A673 (cell line): ENCODE data around the gene SYTL3. TPM values are rescaled to one million over a fixed set of nuclear protein-coding genes. Genes with fewer than 3 reads are reported as not detected.
"Not testable (repeated sequence)": the region's sequence is repeated elsewhere in the genome, so short reads cannot be mapped to it uniquely, and the experiment has no call there.

Source experiments
- BruUV-seq: library from RNA; stranded (reverse); fragments of 400-500 nt; replicated peaks from 2 replicates; lab custom pipeline; 2021; lab: Mats Ljungman, UMichigan
- CTCF ChIA-PET: fragments of 300-600 bp; sonication (Branson Sonifier 250); formaldehyde crosslinking; loops from one replicate; lab custom pipeline; 2022; ENCODE audit warnings: antibody characterized with exemption; lab: Charles Lee
- POLR2A ChIA-PET: fragments of 300-600 bp; sonication (Branson Sonifier 250); formaldehyde crosslinking; loops from one replicate; lab custom pipeline; 2022; ENCODE audit warnings: antibody characterized with exemption; ENCODE audit not compliant: low non-redundant PET; lab: Charles Lee
- DNase-seq: peaks from one replicate; pipeline ENCODE4 v3.0.0-alpha.2; 2015; ENCODE audit warnings: low spot score
- H3K27ac ChIP-seq: fragments of 200-600 bp; sonication (generic); 2 replicates; pipeline ENCODE4 v1.5.1; 2016; ENCODE audit warnings: mixed run types, low read depth, mild to moderate bottlenecking, mixed read lengths, antibody characterized with exemption, low read length; ENCODE audit not compliant: poor library complexity, severe bottlenecking
- H3K27me3 ChIP-seq: fragments of 200-600 bp; sonication (generic); replicated peaks from 2 replicates; pipeline ENCODE4 v1.6.1; 2017; ENCODE audit warnings: mixed run types, low read depth, mild to moderate bottlenecking, mixed read lengths, antibody characterized with exemption, low read length; ENCODE audit not compliant: insufficient read depth, poor library complexity
- H3K36me3 ChIP-seq: fragments of 200-600 bp; sonication (generic); 2 replicates; pipeline ENCODE4 v1.6.1; 2016; ENCODE audit warnings: mixed run types, mild to moderate bottlenecking, mixed read lengths, antibody characterized with exemption, low read length; ENCODE audit not compliant: insufficient read depth, poor library complexity, severe bottlenecking
- H3K4me1 ChIP-seq: fragments of 200-600 bp; sonication (generic); 2 replicates; pipeline ENCODE4 v1.6.1; 2017; ENCODE audit warnings: mixed run types, mild to moderate bottlenecking, mixed read lengths, antibody characterized with exemption, low read length; ENCODE audit not compliant: insufficient read depth, poor library complexity, severe bottlenecking
- H3K4me3 ChIP-seq: fragments of 200-600 bp; sonication (generic); 2 replicates; pipeline ENCODE4 v1.5.1; 2016; ENCODE audit warnings: low read depth, mixed run types, mild to moderate bottlenecking, mixed read lengths, low read length; ENCODE audit not compliant: poor library complexity, severe bottlenecking
- H3K9me3 ChIP-seq: fragments of 200-600 bp; sonication (generic); 2 replicates; pipeline ENCODE4 v1.6.1; 2016; ENCODE audit warnings: mixed run types, low read depth, mild to moderate bottlenecking, mixed read lengths, antibody characterized with exemption, low read length; ENCODE audit not compliant: poor library complexity, severe bottlenecking
- EZH2 ChIP-seq: fragments of 200-600 bp; sonication (generic); IDR thresholded peaks from 2 replicates; pipeline ENCODE4 v1.6.1; 2017; ENCODE audit warnings: borderline replicate concordance, low read depth, mild to moderate bottlenecking, mixed read lengths, antibody characterized with exemption, low read length; ENCODE audit not compliant: poor library complexity, severe bottlenecking
- intact Hi-C: fragments of 100-400 bp; cut with micrococcal nuclease; formaldehyde crosslinking; loops from one replicate; pipeline ENCODE4 v1.10.0; 2022; ENCODE audit not compliant: unreplicated experiment
- total RNA-seq: library from RNA; stranded (reverse); gene quantifications from 2 replicates; pipeline ENCODE4 v1.2.3, GENCODE V29; 2021
- TF ChIP-seq, protein P1 (sequence below): fragments of 300-800, 200-600 bp; sonication (generic); conservative IDR thresholded peaks from 2 replicates; pipeline ENCODE4 v1.5.1; 2017; ENCODE audit warnings: low read depth, mild to moderate bottlenecking, antibody characterized with exemption, low read length, moderate library complexity, mixed read lengths

Gene SYTL3
- total RNA-seq, 1 experiment from 2014 or later = 0.82 TPM

DNA sequence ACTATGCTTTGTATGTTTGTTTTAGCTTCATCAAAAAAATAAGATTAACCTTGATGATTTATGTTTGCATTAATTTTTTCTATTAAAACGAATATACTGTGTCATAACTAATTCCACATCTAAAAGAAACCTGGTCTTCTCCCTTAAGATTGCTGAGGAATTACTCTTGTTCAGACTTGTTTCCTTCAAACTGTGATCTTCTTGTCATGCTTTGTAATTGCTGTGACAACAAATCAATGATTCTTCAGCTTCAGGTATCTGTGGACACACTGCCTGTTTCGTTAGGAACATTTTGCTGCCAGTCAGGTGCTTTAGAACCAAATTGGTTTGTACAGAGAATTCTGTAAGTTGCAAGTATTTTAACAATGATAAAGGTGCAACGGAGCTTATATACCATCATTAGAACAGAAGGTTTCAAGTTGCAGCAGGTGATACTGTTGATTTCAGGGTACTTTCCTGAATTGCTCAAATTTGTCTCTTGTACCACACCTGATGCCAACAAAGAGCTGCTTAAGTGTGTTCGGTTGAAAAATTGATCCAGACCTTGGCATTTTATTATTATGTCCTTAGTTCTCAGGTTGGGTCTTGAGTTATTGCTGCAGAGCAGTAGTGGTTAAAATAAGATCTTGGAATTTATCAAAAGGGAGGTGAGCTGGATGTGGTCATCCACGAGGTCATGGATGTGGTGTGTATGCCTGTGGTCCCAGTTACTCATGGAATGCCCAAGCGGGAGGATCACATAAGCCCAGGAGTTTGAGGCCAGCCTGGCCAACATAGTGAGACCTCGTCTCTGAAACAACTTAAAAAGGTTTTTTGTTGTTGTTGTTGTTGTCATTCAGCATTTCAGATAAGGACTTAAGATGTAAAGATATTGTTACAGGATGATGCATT lies 19.5 kb downstream of the SYTL3 start:
- no peak overlapping the region for H3K27ac ChIP-seq
- BruUV-seq = no TSS peak
- ChIA-PET CTCF (no interaction called here), POLR2A (no interaction called here)
- intact Hi-C loops = no loop called here
- no peak for TF ChIP-seq EZH2
- no peak for DNase-seq
- H3K4me1 ChIP-seq = no peaks in the 10 kb centered on the region
- H3K27me3 ChIP-seq = no peaks in the 10 kb centered on the region
- H3K4me3 ChIP-seq = no peak overlapping the region
- no peaks in the 10 kb centered on the region for H3K9me3 ChIP-seq
- no peaks in the 10 kb centered on the region for H3K36me3 ChIP-seq

DNA sequence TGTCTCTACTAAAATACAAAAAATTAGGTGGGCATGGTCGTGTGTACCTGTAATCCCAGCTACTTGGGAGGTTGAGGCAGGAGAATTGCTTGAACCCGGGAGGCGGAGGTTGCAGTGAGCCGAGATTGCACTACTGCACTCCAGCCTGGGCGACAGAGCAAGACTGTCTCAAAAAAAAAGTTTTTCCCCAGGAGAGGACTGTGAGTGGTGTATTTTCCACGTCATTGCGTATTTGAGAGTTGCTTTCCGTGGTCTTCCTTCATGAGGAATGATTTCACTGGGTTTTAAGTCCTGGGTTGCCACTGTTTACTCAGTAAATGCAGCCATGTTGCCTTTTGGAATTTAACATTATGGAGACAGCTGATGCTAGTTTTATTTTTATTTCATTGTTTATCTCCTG lies 22.3 kb downstream of the SYTL3 start:
- BruUV-seq, intact Hi-C loops, CTCF ChIA-PET, DNase-seq, H3K27ac ChIP-seq, H3K36me3 ChIP-seq, H3K9me3 ChIP-seq, H3K4me1 ChIP-seq, H3K4me3 ChIP-seq, H3K27me3 ChIP-seq, POLR2A ChIA-PET: not testable (repeated sequence)

DNA sequence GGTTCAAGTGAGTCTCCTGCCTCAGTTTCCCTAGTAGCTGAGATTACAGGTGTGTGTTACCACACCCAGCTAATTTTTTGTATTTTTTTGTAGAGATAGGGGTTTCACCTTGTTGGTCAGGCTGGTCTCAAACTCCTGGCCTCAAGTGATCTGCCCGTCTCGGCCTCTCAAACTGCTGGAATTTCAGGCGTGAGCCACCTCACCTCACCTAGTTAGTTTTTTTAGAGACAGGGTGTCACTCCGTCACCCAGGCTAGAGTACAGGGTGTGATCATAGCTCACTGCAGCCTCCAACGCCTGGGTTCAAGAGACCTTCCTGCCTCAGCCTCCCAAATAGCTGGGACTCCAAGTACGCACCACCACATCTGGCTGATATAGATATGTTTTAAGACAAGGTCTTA lies 22.9 kb downstream of the SYTL3 start:
- DNase-seq = no peak
- intact Hi-C loops = no loop called here
- TF ChIP-seq, protein P1, sequence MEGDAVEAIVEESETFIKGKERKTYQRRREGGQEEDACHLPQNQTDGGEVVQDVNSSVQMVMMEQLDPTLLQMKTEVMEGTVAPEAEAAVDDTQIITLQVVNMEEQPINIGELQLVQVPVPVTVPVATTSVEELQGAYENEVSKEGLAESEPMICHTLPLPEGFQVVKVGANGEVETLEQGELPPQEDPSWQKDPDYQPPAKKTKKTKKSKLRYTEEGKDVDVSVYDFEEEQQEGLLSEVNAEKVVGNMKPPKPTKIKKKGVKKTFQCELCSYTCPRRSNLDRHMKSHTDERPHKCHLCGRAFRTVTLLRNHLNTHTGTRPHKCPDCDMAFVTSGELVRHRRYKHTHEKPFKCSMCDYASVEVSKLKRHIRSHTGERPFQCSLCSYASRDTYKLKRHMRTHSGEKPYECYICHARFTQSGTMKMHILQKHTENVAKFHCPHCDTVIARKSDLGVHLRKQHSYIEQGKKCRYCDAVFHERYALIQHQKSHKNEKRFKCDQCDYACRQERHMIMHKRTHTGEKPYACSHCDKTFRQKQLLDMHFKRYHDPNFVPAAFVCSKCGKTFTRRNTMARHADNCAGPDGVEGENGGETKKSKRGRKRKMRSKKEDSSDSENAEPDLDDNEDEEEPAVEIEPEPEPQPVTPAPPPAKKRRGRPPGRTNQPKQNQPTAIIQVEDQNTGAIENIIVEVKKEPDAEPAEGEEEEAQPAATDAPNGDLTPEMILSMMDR = no peak
- TF ChIP-seq EZH2 = no peak
- H3K9me3 ChIP-seq = no peaks in the 10 kb centered on the region
- H3K4me1 ChIP-seq = no peaks in the 10 kb centered on the region
- CTCF ChIA-PET = interaction anchor here (1.0 kb wide), 1 partner anchor 13 kb away, joined by 7 read pairs; no protein-coding TSS in a partner anchor
- H3K4me3 ChIP-seq = no peak overlapping the region
- H3K36me3 ChIP-seq = no peaks in the 10 kb centered on the region
- no peaks in the 10 kb centered on the region for H3K27me3 ChIP-seq
- no peak overlapping the region for H3K27ac ChIP-seq
- BruUV-seq = no TSS peak
- POLR2A ChIA-PET = no interaction called here

DNA sequence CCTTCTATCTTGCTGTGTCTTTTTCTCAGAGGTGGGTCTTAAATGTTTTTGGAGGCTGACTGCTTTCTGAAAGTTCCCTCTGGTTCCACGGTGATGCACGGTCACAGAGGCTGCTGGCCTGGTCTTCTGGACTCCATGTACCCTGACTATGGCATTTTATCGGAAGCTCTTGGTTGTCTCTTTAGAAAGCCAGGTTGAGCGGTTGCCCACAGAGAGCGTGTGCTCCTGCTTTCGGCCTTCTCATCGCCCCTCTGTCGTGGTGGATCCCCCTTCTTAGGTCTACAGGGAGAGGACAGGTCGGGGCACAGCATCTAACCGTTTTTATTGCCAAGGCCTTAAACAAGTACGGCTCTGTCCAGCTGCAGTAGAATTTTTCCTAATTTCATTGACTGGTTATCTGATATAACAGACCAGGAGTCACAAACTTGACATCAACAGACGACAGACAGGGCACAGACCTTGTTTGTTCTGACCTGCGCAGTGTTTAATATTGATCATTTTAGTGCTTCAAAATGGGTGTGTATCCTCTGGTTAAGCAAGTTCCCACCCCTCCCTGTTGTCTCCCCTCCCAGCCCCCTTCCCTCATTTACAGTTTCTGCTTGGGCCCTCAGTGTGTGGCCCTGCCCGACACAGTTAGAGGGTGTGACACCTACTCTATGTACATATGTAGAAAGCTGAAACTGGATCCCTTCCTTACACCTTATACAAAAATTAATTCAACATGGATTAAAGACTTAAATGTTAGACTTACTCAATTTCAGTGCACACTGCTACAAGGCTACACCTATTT lies 24.7 kb downstream of the SYTL3 start:
- POLR2A ChIA-PET = no interaction called here
- Histone ChIP-seq H3K4me3 (no peak overlapping the region), H3K36me3 (no peaks in the 10 kb centered on the region), H3K4me1 (no peaks in the 10 kb centered on the region), H3K27ac (no peak overlapping the region), H3K27me3 (no peaks in the 10 kb centered on the region), H3K9me3 (no peaks in the 10 kb centered on the region)
- no peak for TF ChIP-seq EZH2
- TF ChIP-seq, protein P1 = no peak
- intact Hi-C loops = no loop called here
- CTCF ChIA-PET = no interaction called here
- no peak for DNase-seq
- no TSS peak for BruUV-seq

DNA sequence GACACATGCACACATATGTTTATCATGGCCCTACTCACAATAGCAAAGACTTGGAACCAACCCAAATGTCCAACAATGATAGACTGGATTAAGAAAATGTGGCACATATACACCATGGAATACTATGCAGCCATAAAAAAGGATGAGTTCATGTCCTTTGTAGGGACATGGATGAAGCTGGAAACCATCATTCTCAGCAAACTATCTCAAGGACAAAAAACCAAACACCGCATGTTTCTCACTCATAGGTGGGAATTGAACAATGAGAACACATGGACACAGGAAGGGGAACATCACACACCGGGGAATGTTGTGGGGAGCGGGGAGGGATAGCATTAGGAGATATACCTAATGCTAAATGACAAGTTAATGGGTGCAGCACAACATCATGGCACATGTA lies 27.2 kb downstream of the SYTL3 start:
- DNase-seq, BruUV-seq, intact Hi-C loops, H3K4me3 ChIP-seq, H3K27me3 ChIP-seq, CTCF ChIA-PET, POLR2A ChIA-PET, H3K9me3 ChIP-seq, H3K4me1 ChIP-seq, H3K27ac ChIP-seq, H3K36me3 ChIP-seq: not testable (repeated sequence)
